Breast epithelium (tissue), 3 donors: ENCODE measurements around the gene PRKD1.

Source experiments
- CTCF ChIP-seq, 3 donors: fragments of 450-650 bp; IDR thresholded peaks; one replicate each; pipeline ENCODE4 v1.5.1; 2016 to 2017; ENCODE audit warnings: antibody characterized with exemption in 3 of 3, mild to moderate bottlenecking in 3 of 3, moderate library complexity in 3 of 3
- POLR2AphosphoS5 ChIP-seq, 3 donors: sonication (generic); formaldehyde crosslinking; IDR thresholded peaks; one replicate each; pipeline ENCODE4 v1.6.1; 2017; ENCODE audit warnings: antibody characterized with exemption in 3 of 3

- TF ChIP-seq CTCF (IDR thresholded peaks at IDR 0.05) (no peak), POLR2AphosphoS5 (IDR thresholded peaks at IDR 0.05) (no peak)
Observed at GRCh38 chr14:29918981-29919380, 8.7 kb downstream of the PRKD1 start.
